ENCODE results near the gene EFCAB5. TPM values are rescaled to one million over a fixed set of nuclear protein-coding genes. Genes with fewer than 3 reads are reported as not detected.

Gene EFCAB5
- total and polyA plus RNA-seq, 2 donors (not counting 1 experiment from before 2014, with no cell fraction given), result 0.54 to 3.0 TPM

- Histone ChIP-seq H3K36me3 (replicated peaks in 1 of 2; ENCODE audit: control extremely low read depth in 1 of 2, control insufficient read depth in 1 of 2, extremely low read depth in 1 of 2, insufficient read depth in 2 of 2, low read length in 1 of 2) (peaks cover 0 to 4% of the 10 kb centered on the region in 2 experiments), H2AFZ (ENCODE audit: insufficient read depth, low read depth, low read length, poor library complexity, severe bottlenecking) (peak within 1 kb of the TSS; percentile 77), H3K4me1 (ENCODE audit: control insufficient read depth in 2 of 2, insufficient read depth in 2 of 2, low read length in 2 of 2) (peaks cover 26 to 30% of the 10 kb centered on the region in 2 donors), H3K27me3 (replicated peaks in 1 of 4; ENCODE audit: control extremely low read depth in 1 of 4, control insufficient read depth in 3 of 4, insufficient read depth in 4 of 4, low read length in 3 of 4) (no peaks in the 10 kb centered on the region), H3K79me2 (ENCODE audit: control insufficient read depth, insufficient read depth, low read length) (peaks cover 46% of the 10 kb centered on the region), H3K4me2 (replicated peaks; ENCODE audit: low read depth, low read length, poor library complexity, severe bottlenecking) (peak within 1 kb of the TSS; percentile 84), H3K4me3 (ENCODE audit: control extremely low read depth in 1 of 5, extremely low read depth in 1 of 5, insufficient read depth in 1 of 5, low read depth in 2 of 5, low read length in 4 of 5) (peak within 1 kb of the TSS; percentile 77 to 94 (median 86)), H4K20me1 (ENCODE audit: control insufficient read depth, insufficient read depth, low read length, poor library complexity, severe bottlenecking) (peaks cover under 1% of the 10 kb centered on the region), H3K27ac (ENCODE audit: low read length in 2 of 2) (peak within 1 kb of the TSS; percentile 76 to 86), H3K9me3 (ENCODE audit: control extremely low read depth in 1 of 3, control insufficient read depth in 2 of 3, insufficient read depth in 1 of 3, low read length in 2 of 3) (no peaks in the 10 kb centered on the region), H3K9ac (ENCODE audit: low read length) (peak within 1 kb of the TSS; percentile 83)
- TF ChIP-seq CTCF (IDR thresholded peaks at IDR 0.05) (no peak), EZH2 (IDR thresholded peaks at IDR 0.05; ENCODE audit: borderline replicate concordance, insufficient read depth, low read depth, low read length, poor library complexity, severe bottlenecking) (no peak)
- intact Hi-C loops (cut with micrococcal nuclease), result loop anchor here (2.0 to 5.0 kb wide), 5 partner anchors 169 to 1379 kb away; partner anchors contain the start of genes ABHD15, NUFIP2 and TP53I13
- ChIA-PET CTCF (interaction anchor here (0.5 to 11.3 kb wide), 18 partner anchors 10 to 560 kb away, joined by 3 to 359 read pairs (median 14); no protein-coding TSS in a partner anchor), POLR2A (interaction anchor here (0.6 to 2.6 kb wide), 13 partner anchors 19 to 727 kb away, joined by 3 to 18 read pairs (median 4); no protein-coding TSS in a partner anchor)
- under 1% methylated on average over 63 of the region's 71 CpGs for WGBS (ENCODE audit: insufficient coverage)
- ATAC-seq (ENCODE audit: low read depth) (peak; percentile 64), DNase-seq (peak; percentile 95)
- H3K27me3 Mint-ChIP-seq, result no peaks in the 10 kb centered on the region
- no peak within 1 kb of the TSS for H3K4me3 Mint-ChIP-seq
- no peak within 1 kb of the TSS for H3K27ac Mint-ChIP-seq
- no peaks in the 10 kb centered on the region for H3K9me3 Mint-ChIP-seq (ENCODE audit: insufficient read depth)
- peaks cover 38% of the 10 kb centered on the region for H3K4me1 Mint-ChIP-seq
These were observed 11.7 kb upstream of the EFCAB5 start, which contains the start of gene SSH2 for GRCh38 chr17:29929533-29930408. Gene SSH2, minus strand, starts transcription at chr17:29930228. Its CDS starts 228 bp downstream, at chr17:29930000.
